H1 (cell line): ENCODE measurements around the gene SLC17A6. TPM values are rescaled to one million over a fixed set of nuclear protein-coding genes. Genes with fewer than 3 reads are reported as not detected.

Source experiments
- CTCF ChIA-PET: fragments of 300-600 bp; sonication (Branson Sonifier 250); formaldehyde crosslinking; loops from one replicate; lab custom pipeline; 2021; ENCODE audit not compliant: partially characterized antibody; lab: Charles Lee
- POLR2A ChIA-PET: fragments of 300-600 bp; sonication (Branson Sonifier 250); formaldehyde crosslinking; loops from one replicate; lab custom pipeline; 2021; ENCODE audit warnings: inconsistent platforms; ENCODE audit not compliant: partially characterized antibody; lab: Charles Lee
- DNase-seq, 2 experiments: peaks; one replicate each; pipeline versions ENCODE4 v3.0.0 to v3.0.0-alpha.2; 2010 to 2022; ENCODE audit warnings: low spot score in 2 of 2, low read depth in 1 of 2, mixed read lengths in 1 of 2
- FAIRE-seq: peaks from 2 replicates; lab custom pipeline; 2011; peaks lifted over from hg19 to GRCh38; lab: Jason Lieb, UNC
- H2AFZ ChIP-seq: 2 replicates; pipeline ENCODE4 v1.8.1; 2012; ENCODE audit warnings: low read length, inconsistent platforms
- H2AK5ac ChIP-seq: 2 replicates; pipeline ENCODE4 v1.6.1; 2013; ENCODE audit warnings: low read depth, low read length
- H2BK120ac ChIP-seq: replicated peaks from 2 replicates; pipeline ENCODE3; 2013; ENCODE audit warnings: low read depth, low read length, inconsistent platforms
- H2BK12ac ChIP-seq: 2 replicates; pipeline ENCODE4 v1.6.1; 2013; ENCODE audit warnings: low read depth, low read length
- H2BK15ac ChIP-seq: 2 replicates; pipeline ENCODE4 v1.6.1; 2013; ENCODE audit warnings: low read length
- H2BK20ac ChIP-seq: 2 replicates; pipeline ENCODE4 v1.6.1; 2013; ENCODE audit warnings: low read length
- H2BK5ac ChIP-seq: 2 replicates; pipeline ENCODE4 v1.6.1; 2013; ENCODE audit warnings: low read depth, low read length
- H3K14ac ChIP-seq: 2 replicates; pipeline ENCODE4 v1.6.1; 2013; ENCODE audit warnings: inconsistent platforms; ENCODE audit not compliant: insufficient read length
- H3K18ac ChIP-seq: 2 replicates; pipeline ENCODE4 v1.6.1; 2013; ENCODE audit warnings: low read length; ENCODE audit errors: extremely low read depth
- H3K23ac ChIP-seq: 2 replicates; pipeline ENCODE4 v1.6.1; 2013; ENCODE audit warnings: inconsistent platforms; ENCODE audit not compliant: insufficient read length
- H3K23me2 ChIP-seq: 2 replicates; pipeline ENCODE4 v1.6.1; 2013; ENCODE audit warnings: low read depth, low read length
- H3K27ac ChIP-seq: 2 replicates; pipeline ENCODE4 v1.6.1; 2011; ENCODE audit warnings: low read depth, low read length, inconsistent platforms
- H3K27me3 ChIP-seq, 4 experiments: replicated peaks in 1 of 4; 1 replicate in 1 of 4; 2 replicates in 3 of 4; pipeline versions ENCODE4 v1.6.1 to v1.8.1; 2011 to 2013; ENCODE audit warnings: low read length in 3 of 4, mild to moderate bottlenecking in 3 of 4, inconsistent platforms in 2 of 4, mixed read lengths in 2 of 4, moderate library complexity in 1 of 4; ENCODE audit not compliant: control insufficient read depth in 3 of 4, insufficient read depth in 3 of 4; ENCODE audit errors: extremely low read depth in 1 of 4
- H3K36me3 ChIP-seq, 4 experiments: 2 replicates each; pipeline versions ENCODE4 v1.6.1 to v1.8.1; 2011 to 2013; ENCODE audit warnings: mild to moderate bottlenecking in 4 of 4, low read length in 3 of 4, moderate library complexity in 2 of 4, control low read depth in 1 of 4, inconsistent platforms in 1 of 4; ENCODE audit not compliant: insufficient read depth in 4 of 4, control insufficient read depth in 2 of 4
- H3K4ac ChIP-seq: replicated peaks from 2 replicates; pipeline ENCODE3; 2013; ENCODE audit warnings: low read length, low read depth, mixed read lengths, inconsistent platforms; ENCODE audit not compliant: insufficient read length
- H3K4me1 ChIP-seq, 4 experiments: replicated peaks in 1 of 4; 1 replicate in 1 of 4; 2 replicates in 3 of 4; pipeline versions ENCODE4 v1.6.1 to v1.8.1; 2011 to 2013; ENCODE audit warnings: low read length in 3 of 4, inconsistent platforms in 2 of 4, mixed read lengths in 1 of 4; ENCODE audit not compliant: insufficient read depth in 4 of 4, control insufficient read depth in 3 of 4
- H3K4me2 ChIP-seq, 2 experiments: 2 replicates each; pipeline versions ENCODE4 v1.6.1 to v1.8.1; 2011 to 2013; ENCODE audit warnings: low read depth in 2 of 2, low read length in 2 of 2, control low read depth in 1 of 2, inconsistent platforms in 1 of 2, mild to moderate bottlenecking in 1 of 2; ENCODE audit not compliant: insufficient read depth in 1 of 2
- H3K4me3 ChIP-seq, 4 experiments: fragments of 200-600, 300-600 bp in 1 of 4; sonication (generic), shearing (Covaris generic), sonication (Bioruptor Twin) in 1 of 4; 2 replicates each; pipeline versions ENCODE4 v1.5.1 to v1.8.1; 2011 to 2016; ENCODE audit warnings: low read length in 4 of 4, low read depth in 3 of 4, control low read depth in 2 of 4, inconsistent platforms in 2 of 4, mild to moderate bottlenecking in 2 of 4, mixed read lengths in 1 of 4, moderate library complexity in 1 of 4; ENCODE audit not compliant: insufficient read depth in 2 of 4; ENCODE audit errors: extremely low read depth in 1 of 4
- H3K56ac ChIP-seq: replicated peaks from 2 replicates; pipeline ENCODE3; 2013; ENCODE audit warnings: low read depth, mild to moderate bottlenecking, mixed read lengths, low read length, inconsistent platforms; ENCODE audit not compliant: insufficient read length
- H3K79me1 ChIP-seq: 2 replicates; pipeline ENCODE4 v1.6.1; 2013; ENCODE audit warnings: low read depth, low read length, control low read depth
- H3K79me2 ChIP-seq, 2 experiments: 2 replicates each; pipeline versions ENCODE4 v1.6.1 to v1.8.1; 2012 to 2013; ENCODE audit warnings: low read length in 2 of 2, mild to moderate bottlenecking in 2 of 2, inconsistent platforms in 1 of 2; ENCODE audit not compliant: insufficient read depth in 2 of 2, control insufficient read depth in 1 of 2
- H3K9ac ChIP-seq, 4 experiments: replicated peaks in 1 of 4; 1 replicate in 1 of 4; 2 replicates in 3 of 4; pipeline versions ENCODE4 v1.6.1 to v1.8.1; 2011 to 2013; ENCODE audit warnings: low read depth in 3 of 4, low read length in 3 of 4, control low read depth in 2 of 4, mild to moderate bottlenecking in 2 of 4, moderate library complexity in 2 of 4, inconsistent platforms in 1 of 4; ENCODE audit errors: extremely low read depth in 1 of 4
- H3K9me3 ChIP-seq, 2 experiments: 2 replicates each; pipeline versions ENCODE4 v1.6.1 to v1.8.1; 2012 to 2013; ENCODE audit warnings: mild to moderate bottlenecking in 2 of 2, moderate library complexity in 2 of 2, control low read depth in 1 of 2, inconsistent platforms in 1 of 2, low read depth in 1 of 2, low read length in 1 of 2, mixed read lengths in 1 of 2; ENCODE audit not compliant: insufficient read depth in 2 of 2
- H4K20me1 ChIP-seq, 2 experiments: replicated peaks in 1 of 2; 2 replicates each; pipeline versions ENCODE3 to v1.8.1; 2011 to 2013; ENCODE audit warnings: inconsistent platforms in 2 of 2, low read length in 2 of 2, mild to moderate bottlenecking in 1 of 2; ENCODE audit not compliant: insufficient read depth in 2 of 2, control insufficient read depth in 1 of 2
- H4K5ac ChIP-seq: 2 replicates; pipeline ENCODE4 v1.6.1; 2013; ENCODE audit warnings: low read length, low read depth, mixed read lengths, inconsistent platforms; ENCODE audit not compliant: insufficient read length
- H4K8ac ChIP-seq: 2 replicates; pipeline ENCODE4 v1.8.0; 2013; ENCODE audit warnings: mild to moderate bottlenecking, moderate library complexity, low read length, inconsistent platforms; ENCODE audit not compliant: insufficient read depth; ENCODE audit errors: extremely low read depth
- H4K91ac ChIP-seq: replicated peaks from 2 replicates; pipeline ENCODE3; 2013; ENCODE audit warnings: low read length, mixed read lengths, inconsistent platforms; ENCODE audit not compliant: insufficient read length
- ASH2L ChIP-seq: fragments of 200-600, 300-600 bp; sonication (generic); IDR thresholded peaks from one replicate; pipeline ENCODE4 v1.7.1; 2017; ENCODE audit warnings: low read length
- CHD1 ChIP-seq: IDR thresholded peaks from 2 replicates; pipeline ENCODE4 v1.6.1; 2012; ENCODE audit warnings: low read depth, low read length, improper control_type of control experiment
- CTCF ChIP-seq, 3 experiments: IDR thresholded peaks; 1 replicate in 2 of 3; 2 replicates in 1 of 3; pipeline versions ENCODE4 v1.5.1 to v1.6.1; 2011; ENCODE audit warnings: low read length in 3 of 3, mild to moderate bottlenecking in 3 of 3, inconsistent platforms in 2 of 3, low read depth in 1 of 3, moderate library complexity in 1 of 3; ENCODE audit not compliant: insufficient read depth in 1 of 3; ENCODE audit errors: control extremely low read depth in 1 of 3
- EGR1 ChIP-seq: IDR thresholded peaks from 2 replicates; pipeline ENCODE4 v1.6.1; 2011; ENCODE audit warnings: low read depth, low read length, borderline replicate concordance
- EZH2 ChIP-seq: fragments of 200-600 bp; sonication (generic); IDR thresholded peaks from 2 replicates; pipeline ENCODE4 v1.7.1; 2012; ENCODE audit warnings: low read depth, mild to moderate bottlenecking, moderate library complexity, low read length, inconsistent platforms; ENCODE audit not compliant: severe bottlenecking
- HDAC6 ChIP-seq: IDR thresholded peaks from one replicate; pipeline ENCODE4 v1.7.1; 2012; ENCODE audit warnings: low read depth, mild to moderate bottlenecking, inconsistent platforms, low read length, moderate library complexity
- JUN ChIP-seq: IDR thresholded peaks from 2 replicates; pipeline ENCODE4 v1.6.1; 2011; ENCODE audit warnings: low read depth, mild to moderate bottlenecking, improper control_type of control experiment, low read length
- JUND ChIP-seq: IDR thresholded peaks from 2 replicates; pipeline ENCODE4 v1.6.1; 2011; ENCODE audit warnings: mild to moderate bottlenecking, improper control_type of control experiment, low read length
- KDM4A ChIP-seq: IDR thresholded peaks from one replicate; pipeline ENCODE4 v1.7.1; 2012; ENCODE audit warnings: low read depth, mild to moderate bottlenecking, moderate library complexity, low read length, inconsistent platforms; ENCODE audit not compliant: severe bottlenecking
- SIRT6 ChIP-seq: IDR thresholded peaks from one replicate; pipeline ENCODE4 v1.7.1; 2012; ENCODE audit warnings: low read length, inconsistent platforms
- SIX5 ChIP-seq: IDR thresholded peaks from 2 replicates; pipeline ENCODE4 v1.6.1; 2011; ENCODE audit warnings: mild to moderate bottlenecking, low read depth, low read length
- YY1 ChIP-seq: IDR thresholded peaks from 2 replicates; pipeline ENCODE4 v1.6.1; 2011; ENCODE audit warnings: low read depth, mild to moderate bottlenecking, low read length
- WGBS, 2 experiments: shearing (Covaris generic) in 1 of 2; methylation state at CpG; one replicate each; pipeline versions ENCODE4 v1.1.6 to v1.1.7; 2013 to 2015; ENCODE audit warnings: low lambda C conversion rate in 2 of 2, mixed read lengths in 2 of 2, inconsistent platforms in 1 of 2, low coverage in 1 of 2, missing lambda C conversion rate in 1 of 2; ENCODE audit not compliant: insufficient replicate concordance in 2 of 2, insufficient coverage in 1 of 2, insufficient read length in 1 of 2; ENCODE audit errors: extremely low coverage in 1 of 2, missing lambda C conversion rate in 1 of 2; 5-methylcytosine and 5-hydroxymethylcytosine counted together
- polyA plus RNA-seq, 7 experiments: library from polyadenylated mRNA; depleted of rRNA in 3 of 7; stranded (reverse) in 5 of 7; unstranded in 2 of 7; fragments of >200 nt in 5 of 7; fragments of 200-250 nt in 2 of 7; gene quantifications; 1 replicate in 5 of 7; 2 replicates in 1 of 7; 4 replicates in 1 of 7; pipeline versions ENCODE4 v1.2.1 to v1.2.3, GENCODE V29; 2011 to 2013; ENCODE audit warnings: missing spikeins in 2 of 7, mixed read lengths in 2 of 7
- total RNA-seq: library from RNA; stranded (reverse); fragmentation: NEBNext Ultra II Directional; extraction: Animal tissue kit (Norgen Biotek cat#: 25700); gene quantifications from 2 replicates; pipeline ENCODE4 v1.2.1, GENCODE V29; 2021

SLC17A6 gene
- total and polyA plus RNA-seq, 2 of the 8 experiments (the other 6 are each of a cell fraction or from before 2014, with no cell fraction given) = 0.24 to 1.6 TPM

DNA sequence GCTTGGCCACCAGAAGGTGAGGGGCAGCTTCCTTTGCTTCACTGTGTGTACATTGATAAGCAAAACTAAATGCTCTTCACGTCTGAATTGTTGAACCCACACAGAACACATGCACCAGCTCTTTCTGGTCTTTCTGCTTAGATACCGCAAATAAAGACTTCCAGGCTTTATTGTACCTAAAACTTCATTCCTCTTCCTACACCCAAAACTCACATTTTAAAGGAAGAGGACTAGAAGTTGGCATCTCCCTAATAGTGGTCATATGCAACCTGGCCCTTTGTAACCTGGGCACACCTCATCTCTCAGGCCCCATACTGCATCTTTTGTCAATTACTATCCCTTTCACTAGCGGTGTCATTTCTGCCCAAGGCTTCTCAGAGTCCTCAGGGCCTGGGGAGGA, 5.9 kb downstream of the SLC17A6 start:
- Histone ChIP-seq H2BK15ac (no peak overlapping the region; the same call in 1 of the 2 replicates), H3K27me3 (peaks cover 8 to 50% (median 31%) of the 10 kb centered on the region in 4 experiments; a peak in 6 of 7 replicates), H3K27ac (no peak overlapping the region), H3K79me2 (no peaks in the 10 kb centered on the region), H3K4me1 (peaks cover 15 to 23% (median 19%) of the 10 kb centered on the region in 4 experiments), H2BK5ac (peak overlapping the region; percentile 79; the same call in 1 of the 2 replicates), H3K79me1 (no peaks in the 10 kb centered on the region), H2BK12ac (0 out of 2 replicates have a peak overlapping the region, but pooled peaks have one; percentile 53), H3K23ac (no peak overlapping the region), H3K56ac (no peak overlapping the region), H3K14ac (no peak overlapping the region), H2AFZ (peak overlapping the region; percentile 72; the same call in 1 of the 2 replicates), H2AK5ac (no peak overlapping the region), H2BK20ac (no peak overlapping the region), H4K91ac (no peak overlapping the region), H4K20me1 (no peaks in the 10 kb centered on the region), H3K9ac (no peak overlapping the region), H3K4me3 (peak overlapping the region; percentile 36 to 61 (median 44)), H3K4ac (no peak overlapping the region), H3K18ac (peak overlapping the region; percentile 88; the same call in 1 of the 2 replicates), H2BK120ac (no peak overlapping the region), H3K9me3 (no peaks in the 10 kb centered on the region), H4K8ac (no peak overlapping the region), H4K5ac (no peak overlapping the region), H3K23me2 (peaks cover 23% of the 10 kb centered on the region), H3K4me2 (peak overlapping the region; percentile 77 to 97), H3K36me3 (no peaks in the 10 kb centered on the region)
- POLR2A ChIA-PET = interaction anchor here (1.0 to 1.2 kb wide), 3 partner anchors 88 to 296 kb away, joined by 3 to 7 read pairs (median 4); partner anchors contain the start of gene FANCF
- WGBS, 2 experiments = 17% methylated on average over 3 of the region's 3 CpGs; no CpG with 5 or more reads in 1 of the 2 experiments
- DNase-seq (no peak), FAIRE-seq (no peak)
- CTCF ChIA-PET = interaction anchor here (0.9 to 1.5 kb wide), 3 partner anchors 71 to 196 kb away, joined by 3 to 6 read pairs (median 4); no protein-coding TSS in a partner anchor
- TF ChIP-seq EZH2 = no peak
- TF ChIP-seq SIRT6 = no peak
- no peak for TF ChIP-seq EGR1
- TF ChIP-seq KDM4A = no peak
- TF ChIP-seq JUND = no peak
- no peak for TF ChIP-seq JUN
- TF ChIP-seq CTCF (IDR thresholded peaks at IDR 0.05; ENCODE audit: control extremely low read depth in 1 of 3, insufficient read depth in 1 of 3, low read depth in 1 of 3, low read length in 3 of 3) = no peak
- TF ChIP-seq YY1 = no peak
- no peak for TF ChIP-seq HDAC6
- TF ChIP-seq CHD1 = no peak
- no peak for TF ChIP-seq ASH2L
- no peak for TF ChIP-seq SIX5
